ENCODE data around the gene PLXNB3. TPM values are rescaled to one million over a fixed set of nuclear protein-coding genes. Genes with fewer than 3 reads are reported as not detected.

Gene PLXNB3
- total RNA-seq, 1 experiment from 2014 or later: 0.16 TPM

- no peaks in the 10 kb centered on the region for H3K27me3 Mint-ChIP-seq (ENCODE audit: insufficient read depth, unreplicated experiment)
- no peak for DNase-seq
- H3K36me3 Mint-ChIP-seq (ENCODE audit: insufficient read depth, unreplicated experiment): peaks cover 5% of the 10 kb centered on the region
- no peak for TF ChIP-seq CTCF (IDR thresholded peaks at IDR 0.05; ENCODE audit: insufficient read depth in 1 of 2, low read depth in 1 of 2, low read length in 1 of 2, severe bottlenecking in 1 of 2, unreplicated experiment in 1 of 2)
- no peaks in the 10 kb centered on the region for H3K9me3 Mint-ChIP-seq (ENCODE audit: unreplicated experiment)
- H3K27me3 ChIP-seq (replicated peaks; ENCODE audit: control insufficient read depth, insufficient read depth, low read length): no peaks in the 10 kb centered on the region
- no peaks in the 10 kb centered on the region for H3K4me1 Mint-ChIP-seq (ENCODE audit: low read depth, unreplicated experiment)
- ChIA-PET CTCF (no interaction called here), POLR2A (no interaction called here)
- H3K9me3 ChIP-seq: no peaks in the 10 kb centered on the region
- H3K4me3 ChIP-seq (ENCODE audit: low read depth, low read length): no peak overlapping the region
- no peak overlapping the region for H3K27ac Mint-ChIP-seq (ENCODE audit: unreplicated experiment)
- no peaks in the 10 kb centered on the region for H3K36me3 ChIP-seq (ENCODE audit: control insufficient read depth, insufficient read depth, low read length)
- no TSS peak for BruUV-seq (replicated peaks)
- no peaks in the 10 kb centered on the region for H3K4me1 ChIP-seq
- intact Hi-C loops (cut with micrococcal nuclease; ENCODE audit: unreplicated experiment): no loop called here
- no peak overlapping the region for H3K4me3 Mint-ChIP-seq (ENCODE audit: unreplicated experiment)
Measured at GRCh38 chrX:153804621-153805020, 40.6 kb downstream of the PLXNB3 start.

- no peaks in the 10 kb centered on the region for H3K9me3 Mint-ChIP-seq (ENCODE audit: unreplicated experiment)
- Histone ChIP-seq H3K9me3 (no peaks in the 10 kb centered on the region), H3K4me3 (ENCODE audit: low read depth, low read length) (no peak overlapping the region), H3K36me3 (ENCODE audit: control insufficient read depth, insufficient read depth, low read length) (no peaks in the 10 kb centered on the region), H3K27me3 (replicated peaks; ENCODE audit: control insufficient read depth, insufficient read depth, low read length) (no peaks in the 10 kb centered on the region), H3K4me1 (no peaks in the 10 kb centered on the region)
- BruUV-seq (replicated peaks): no TSS peak
- ChIA-PET POLR2A (no interaction called here), CTCF (no interaction called here)
- no peaks in the 10 kb centered on the region for H3K4me1 Mint-ChIP-seq (ENCODE audit: low read depth, unreplicated experiment)
- H3K4me3 Mint-ChIP-seq (ENCODE audit: unreplicated experiment): no peak overlapping the region
- no peak overlapping the region for H3K27ac Mint-ChIP-seq (ENCODE audit: unreplicated experiment)
- no peak for TF ChIP-seq CTCF (IDR thresholded peaks at IDR 0.05; ENCODE audit: insufficient read depth in 1 of 2, low read depth in 1 of 2, low read length in 1 of 2, severe bottlenecking in 1 of 2, unreplicated experiment in 1 of 2)
- intact Hi-C loops (cut with micrococcal nuclease; ENCODE audit: unreplicated experiment): no loop called here
- no peak for DNase-seq
- H3K27me3 Mint-ChIP-seq (ENCODE audit: insufficient read depth, unreplicated experiment): no peaks in the 10 kb centered on the region
- H3K36me3 Mint-ChIP-seq (ENCODE audit: insufficient read depth, unreplicated experiment): peaks cover 5% of the 10 kb centered on the region
Measured at GRCh38 chrX:153805436-153805835, 41.4 kb downstream of the PLXNB3 start.

GRCh38 chrX:153806999-153807575 is 43.0 kb downstream of the PLXNB3 start:
- no TSS peak for BruUV-seq (replicated peaks)
- Histone ChIP-seq H3K4me1 (no peaks in the 10 kb centered on the region), H3K27me3 (replicated peaks; ENCODE audit: control insufficient read depth, insufficient read depth, low read length) (no peaks in the 10 kb centered on the region), H3K4me3 (ENCODE audit: low read depth, low read length) (no peak overlapping the region), H3K9me3 (no peaks in the 10 kb centered on the region), H3K36me3 (ENCODE audit: control insufficient read depth, insufficient read depth, low read length) (no peaks in the 10 kb centered on the region)
- no peak overlapping the region for H3K27ac Mint-ChIP-seq (ENCODE audit: unreplicated experiment)
- no peaks in the 10 kb centered on the region for H3K9me3 Mint-ChIP-seq (ENCODE audit: unreplicated experiment)
- no peak overlapping the region for H3K4me3 Mint-ChIP-seq (ENCODE audit: unreplicated experiment)
- peaks cover 5% of the 10 kb centered on the region for H3K36me3 Mint-ChIP-seq (ENCODE audit: insufficient read depth, unreplicated experiment)
- intact Hi-C loops (cut with micrococcal nuclease; ENCODE audit: unreplicated experiment): no loop called here
- TF ChIP-seq CTCF (IDR thresholded peaks at IDR 0.05; ENCODE audit: insufficient read depth in 1 of 2, low read depth in 1 of 2, low read length in 1 of 2, severe bottlenecking in 1 of 2, unreplicated experiment in 1 of 2): no peak
- ChIA-PET POLR2A (no interaction called here), CTCF (no interaction called here)
- H3K27me3 Mint-ChIP-seq (ENCODE audit: insufficient read depth, unreplicated experiment): no peaks in the 10 kb centered on the region
- no peaks in the 10 kb centered on the region for H3K4me1 Mint-ChIP-seq (ENCODE audit: low read depth, unreplicated experiment)
- DNase-seq: no peak
